RWPE2 (cell line): ENCODE data around the gene RPS15.

Source experiments
- ATAC-seq: fragments of 200-7000 bp; cut with Tn5 transposase; 3 replicates; pipeline ENCODE4 v1.9.1; 2021; ENCODE audit warnings: low read depth
- DNase-seq: peaks from one replicate; pipeline ENCODE4 v3.0.0-alpha.2; 2020; ENCODE audit warnings: low spot score
- H3K27ac ChIP-seq: fragments of 450-650 bp; 2 replicates; pipeline ENCODE4 v1.5.1; 2017; ENCODE audit warnings: mild to moderate bottlenecking; ENCODE audit not compliant: poor library complexity, severe bottlenecking
- H3K27me3 ChIP-seq: fragments of 250-450 bp; sonication (Bioruptor Pico); 2 replicates; pipeline ENCODE4 v1.5.1; 2021; ENCODE audit warnings: mild to moderate bottlenecking, moderate library complexity; ENCODE audit not compliant: insufficient read depth, poor library complexity, severe bottlenecking
- H3K36me3 ChIP-seq: fragments of 250-450 bp; sonication (Bioruptor Pico); 2 replicates; pipeline ENCODE4 v1.5.1; 2020; ENCODE audit warnings: low read depth, mild to moderate bottlenecking, moderate library complexity
- H3K4me1 ChIP-seq: fragments of 250-450 bp; sonication (Bioruptor Pico); 2 replicates; pipeline ENCODE4 v1.5.1; 2021; ENCODE audit warnings: mild to moderate bottlenecking, moderate library complexity; ENCODE audit not compliant: insufficient read depth, poor library complexity, severe bottlenecking
- H3K4me3 ChIP-seq: fragments of 250-450 bp; sonication (Bioruptor Pico); 2 replicates; pipeline ENCODE4 v1.5.1; 2021; ENCODE audit warnings: mild to moderate bottlenecking, moderate library complexity; ENCODE audit not compliant: severe bottlenecking
- H3K9me3 ChIP-seq: fragments of 250-450 bp; sonication (Bioruptor Pico); 2 replicates; pipeline ENCODE4 v1.5.1; 2021; ENCODE audit warnings: mild to moderate bottlenecking, moderate library complexity; ENCODE audit not compliant: severe bottlenecking
- TF ChIP-seq, protein P1 (sequence below): fragments of 450-650 bp; IDR thresholded peaks from one replicate; pipeline ENCODE4 v1.5.1; 2017; ENCODE audit warnings: mild to moderate bottlenecking, moderate library complexity; ENCODE audit not compliant: poor library complexity, severe bottlenecking

RPS15 gene

DNA sequence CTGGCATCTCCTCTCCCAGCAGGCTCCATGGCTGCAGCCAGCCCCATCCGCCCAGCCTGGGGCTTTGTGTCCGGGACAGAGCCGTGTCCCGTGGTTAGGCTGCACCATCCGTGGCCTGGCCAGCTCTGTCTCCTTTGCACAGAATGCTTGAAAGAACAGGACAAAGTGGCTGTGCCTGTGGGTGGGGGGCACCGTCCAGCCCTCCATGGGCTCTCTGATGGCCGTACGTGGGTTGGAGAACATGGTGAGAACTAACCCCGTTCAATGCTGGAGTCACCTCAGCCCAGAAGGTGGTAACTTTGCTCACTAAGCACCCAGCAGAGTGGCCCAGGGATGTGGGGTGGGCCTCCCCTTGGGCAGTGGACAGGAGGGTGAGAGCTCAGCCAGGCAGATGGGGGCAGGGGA is 2.8 kb downstream of the RPS15 start:
- H3K4me3 ChIP-seq: no peak overlapping the region
- DNase-seq: no peak
- H3K9me3 ChIP-seq: no peaks in the 10 kb centered on the region
- H3K27me3 ChIP-seq: no peaks in the 10 kb centered on the region
- no peak for ATAC-seq
- peak overlapping the region; percentile 76 for H3K27ac ChIP-seq
- peaks cover 9% of the 10 kb centered on the region for H3K4me1 ChIP-seq
- TF ChIP-seq, protein P1, sequence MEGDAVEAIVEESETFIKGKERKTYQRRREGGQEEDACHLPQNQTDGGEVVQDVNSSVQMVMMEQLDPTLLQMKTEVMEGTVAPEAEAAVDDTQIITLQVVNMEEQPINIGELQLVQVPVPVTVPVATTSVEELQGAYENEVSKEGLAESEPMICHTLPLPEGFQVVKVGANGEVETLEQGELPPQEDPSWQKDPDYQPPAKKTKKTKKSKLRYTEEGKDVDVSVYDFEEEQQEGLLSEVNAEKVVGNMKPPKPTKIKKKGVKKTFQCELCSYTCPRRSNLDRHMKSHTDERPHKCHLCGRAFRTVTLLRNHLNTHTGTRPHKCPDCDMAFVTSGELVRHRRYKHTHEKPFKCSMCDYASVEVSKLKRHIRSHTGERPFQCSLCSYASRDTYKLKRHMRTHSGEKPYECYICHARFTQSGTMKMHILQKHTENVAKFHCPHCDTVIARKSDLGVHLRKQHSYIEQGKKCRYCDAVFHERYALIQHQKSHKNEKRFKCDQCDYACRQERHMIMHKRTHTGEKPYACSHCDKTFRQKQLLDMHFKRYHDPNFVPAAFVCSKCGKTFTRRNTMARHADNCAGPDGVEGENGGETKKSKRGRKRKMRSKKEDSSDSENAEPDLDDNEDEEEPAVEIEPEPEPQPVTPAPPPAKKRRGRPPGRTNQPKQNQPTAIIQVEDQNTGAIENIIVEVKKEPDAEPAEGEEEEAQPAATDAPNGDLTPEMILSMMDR: no peak
- peaks cover 40% of the 10 kb centered on the region for H3K36me3 ChIP-seq

DNA sequence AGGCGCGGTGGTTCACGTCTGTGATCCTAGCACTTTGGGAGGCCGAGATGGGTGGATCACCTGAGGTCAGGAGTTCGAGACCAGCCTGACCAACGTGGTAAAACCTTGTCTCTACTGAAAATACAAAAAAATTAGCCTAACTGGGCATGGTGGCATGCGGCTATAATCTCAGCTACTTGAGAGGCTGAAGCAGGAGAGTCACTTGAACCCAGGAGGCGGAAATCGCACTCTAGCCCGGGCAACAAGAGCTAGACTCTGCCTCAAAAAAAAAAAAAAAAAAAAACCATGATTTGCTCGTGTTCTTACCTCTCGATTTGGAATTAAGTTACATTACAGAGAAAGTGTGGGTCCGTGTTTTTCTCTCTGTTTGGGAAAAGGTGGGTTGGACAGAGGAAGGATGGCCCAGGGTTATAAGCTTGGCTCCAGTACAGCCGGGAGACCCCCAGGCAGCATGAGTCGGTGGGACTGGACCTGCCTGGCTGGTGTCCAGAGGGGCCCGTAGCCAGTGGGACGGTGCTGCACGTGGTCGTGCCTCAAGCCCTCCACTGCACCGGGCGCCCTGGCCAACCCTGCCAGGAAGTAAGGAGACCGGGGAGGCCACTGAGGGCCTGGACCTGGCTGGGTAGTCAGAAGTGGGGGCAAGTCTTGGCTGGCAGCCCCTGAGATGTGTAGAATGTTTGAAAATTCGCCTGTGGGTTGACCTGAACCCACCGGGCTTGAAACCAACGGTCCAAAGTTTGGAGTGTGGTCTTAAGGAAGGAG is 3.7 kb downstream of the RPS15 start:
- DNase-seq: no peak
- Histone ChIP-seq H3K4me1 (peaks cover 9% of the 10 kb centered on the region), H3K9me3 (no peaks in the 10 kb centered on the region), H3K27me3 (peaks cover 7% of the 10 kb centered on the region), H3K36me3 (peaks cover 40% of the 10 kb centered on the region), H3K4me3 (no peak overlapping the region), H3K27ac (peak overlapping the region; percentile 76)
- ATAC-seq: no peak
- TF ChIP-seq, protein P1: no peak

DNA sequence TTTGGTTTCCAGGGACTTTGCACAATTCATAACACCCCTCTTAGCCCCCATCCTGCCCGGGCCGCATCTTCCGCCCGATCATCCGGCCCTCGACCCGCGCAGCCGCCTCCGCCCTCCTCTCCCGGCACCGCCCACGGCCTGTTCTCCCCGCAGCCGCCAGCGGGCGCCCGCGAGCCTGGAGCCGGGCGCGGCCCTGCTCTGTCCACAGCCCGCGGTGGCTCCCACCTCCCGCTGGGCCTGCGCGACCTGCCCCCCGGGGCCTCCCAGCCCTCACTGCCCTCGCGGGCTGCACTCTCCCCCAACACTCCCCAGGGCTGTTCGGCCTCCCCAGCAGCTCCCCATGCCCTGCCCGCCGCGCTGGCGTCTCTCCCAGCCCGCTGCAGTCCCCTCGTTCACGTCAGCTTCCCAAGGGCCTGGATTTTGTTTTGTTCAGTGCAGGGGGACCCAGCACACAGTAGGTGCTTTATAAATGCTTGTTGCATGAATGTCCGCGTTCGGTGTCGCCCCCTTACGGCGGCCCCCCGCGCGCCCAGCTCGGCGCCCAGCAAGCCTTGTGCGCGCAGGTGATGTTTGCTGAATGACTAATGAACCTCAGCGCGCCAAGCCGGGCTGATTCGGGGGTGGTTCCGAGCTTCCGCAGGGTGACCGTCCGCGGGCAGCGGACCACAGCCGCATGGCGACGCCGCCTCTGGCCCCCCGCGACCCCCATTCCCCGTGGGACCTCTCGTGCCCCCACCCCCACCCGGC is 7.2 kb downstream of the RPS15 start:
- DNase-seq (no peak), ATAC-seq (peak; percentile 75)
- no peak overlapping the region for H3K27ac ChIP-seq
- peaks cover 25% of the 10 kb centered on the region for H3K36me3 ChIP-seq
- H3K27me3 ChIP-seq: peaks cover 35% of the 10 kb centered on the region
- no peaks in the 10 kb centered on the region for H3K9me3 ChIP-seq
- peaks cover under 1% of the 10 kb centered on the region for H3K4me1 ChIP-seq
- TF ChIP-seq, protein P1: peak; percentile 94
- H3K4me3 ChIP-seq: peak overlapping the region; percentile 9

DNA sequence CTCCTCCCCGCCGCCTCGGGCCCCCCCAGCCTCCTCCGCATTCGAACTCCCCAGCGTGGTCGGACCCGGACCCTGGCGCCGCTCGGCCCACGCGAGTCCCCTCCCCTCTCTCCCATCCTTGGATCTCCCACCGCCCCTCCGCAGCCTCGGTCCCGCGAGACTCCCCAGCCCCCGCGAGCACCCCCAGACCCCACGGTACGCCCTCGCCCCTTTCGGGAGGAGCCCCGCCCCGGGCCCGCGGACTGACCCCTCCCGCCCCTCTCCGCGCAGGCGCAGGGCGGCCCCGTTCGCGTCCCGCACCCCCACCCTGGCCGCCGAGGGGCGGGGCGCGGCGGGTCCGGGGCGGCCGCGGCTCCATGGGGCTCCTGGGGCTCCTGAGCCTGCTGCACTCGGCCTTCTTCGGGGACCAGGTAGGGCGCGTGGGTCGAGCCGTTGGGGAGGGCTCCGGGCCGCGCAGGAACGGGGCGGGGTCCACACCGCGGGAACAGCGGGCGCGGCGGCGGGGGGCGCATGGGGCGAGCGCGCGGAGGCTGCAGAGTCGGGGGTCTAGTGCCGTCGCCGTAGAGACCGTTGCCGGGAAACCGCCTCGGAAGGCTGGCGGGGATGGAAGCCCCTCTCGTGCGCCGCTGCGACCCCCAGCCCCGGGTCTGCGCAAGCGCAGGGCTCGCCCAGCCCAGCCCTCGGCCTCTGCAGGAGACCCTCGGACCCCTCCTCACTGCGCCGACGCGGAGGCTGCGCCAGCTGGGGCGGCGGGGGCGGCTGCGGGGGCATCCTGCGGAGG is 7.9 kb downstream of the RPS15 start:
- Histone ChIP-seq H3K4me3 (peak overlapping the region; percentile 9), H3K9me3 (no peaks in the 10 kb centered on the region), H3K36me3 (peaks cover 17% of the 10 kb centered on the region), H3K27ac (no peak overlapping the region), H3K4me1 (no peaks in the 10 kb centered on the region), H3K27me3 (peaks cover 43% of the 10 kb centered on the region)
- TF ChIP-seq, protein P1: no peak
- DNase-seq: no peak
- no peak; the same call in 2 of the 3 replicates for ATAC-seq
